ENCODE data around the gene RPS6KL1.

GRCh38 chr14:74935360-74935680 lies 12.3 kb upstream of the RPS6KL1 start:
- TF ChIP-seq CTCF (IDR thresholded peaks at IDR 0.05; ENCODE audit: low read length) (no peak), EZH2 (optimal IDR thresholded peaks at IDR 0.05; ENCODE audit: low read depth, low read length) (no peak)
